Measurements from ENCODE around the gene ASB8. TPM values are rescaled to one million over a fixed set of nuclear protein-coding genes. Genes with fewer than 3 reads are reported as not detected.

The ASB8 gene
- total RNA-seq, 1 experiment from 2014 or later: 34.4 TPM

DNA sequence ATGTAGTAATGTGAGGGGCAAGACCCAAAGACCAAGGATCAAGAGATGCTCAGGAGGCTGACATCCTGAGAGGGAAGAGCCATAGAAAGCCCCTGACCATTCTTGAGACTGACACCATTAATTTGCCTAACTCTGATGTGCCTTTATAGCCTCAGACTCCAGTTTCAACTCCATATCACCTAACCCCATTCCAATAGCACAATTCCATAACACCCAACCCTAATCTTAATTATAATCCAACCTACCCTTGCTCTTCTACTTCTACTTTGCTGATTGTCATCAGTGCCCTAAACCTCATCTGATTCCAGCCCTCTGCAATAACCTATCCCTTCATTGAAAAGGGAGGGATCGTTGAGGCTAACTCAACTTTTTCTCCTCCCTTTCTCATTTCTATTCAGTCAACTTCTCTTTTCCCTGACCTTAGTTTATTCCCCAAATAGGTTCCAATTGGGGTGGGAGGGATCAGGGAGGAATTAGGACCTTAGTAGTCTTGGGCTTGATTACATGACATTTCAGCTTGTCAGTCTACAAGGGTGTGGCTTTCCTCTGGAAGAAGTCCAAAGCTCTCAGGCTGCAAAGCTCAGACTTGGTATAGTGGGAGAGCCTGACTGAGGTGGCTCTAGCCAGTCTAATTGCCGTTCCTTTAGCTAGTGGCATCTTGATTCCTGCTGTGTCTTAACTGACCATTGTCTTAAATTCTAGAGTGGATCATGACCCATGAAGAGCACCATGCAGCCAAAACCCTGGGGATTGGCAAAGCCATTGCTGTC, 35.1 kb downstream of the ASB8 start:
- Histone ChIP-seq H3K9me3 (ENCODE audit: low read length) (no peaks in the 10 kb centered on the region), H3F3A (ENCODE audit: low read length, unreplicated experiment) (no peaks in the 10 kb centered on the region), H3K4me3 (ENCODE audit: low read length) (no peak overlapping the region), H2AFZ (ENCODE audit: low read length) (no peak overlapping the region), H3K4me1 (ENCODE audit: insufficient read depth, low read length) (peaks cover 15% of the 10 kb centered on the region), H3K9ac (ENCODE audit: low read length) (no peak overlapping the region), H3K36me3 (ENCODE audit: low read depth, low read length) (peaks cover 10% of the 10 kb centered on the region; the same call in 1 of the 2 replicates), H3K4me2 (ENCODE audit: low read length) (no peak overlapping the region), H3K27ac (ENCODE audit: low read length) (no peak overlapping the region), H3K27me3 (ENCODE audit: low read length) (no peaks in the 10 kb centered on the region), H3K79me2 (ENCODE audit: low read length) (peaks cover 28% of the 10 kb centered on the region), H3K9me2 (replicated peaks; ENCODE audit: low read length) (no peaks in the 10 kb centered on the region), H4K20me1 (ENCODE audit: low read length) (no peaks in the 10 kb centered on the region)
- BruUV-seq (replicated peaks): no TSS peak
- TF ChIP-seq EZH2 (IDR thresholded peaks at IDR 0.05; ENCODE audit: low read length, unreplicated experiment) (no peak), EZH2phosphoT487 (IDR thresholded peaks at IDR 0.05; ENCODE audit: borderline replicate concordance, low read length) (no peak)
- TF ChIP-seq, protein P1, sequence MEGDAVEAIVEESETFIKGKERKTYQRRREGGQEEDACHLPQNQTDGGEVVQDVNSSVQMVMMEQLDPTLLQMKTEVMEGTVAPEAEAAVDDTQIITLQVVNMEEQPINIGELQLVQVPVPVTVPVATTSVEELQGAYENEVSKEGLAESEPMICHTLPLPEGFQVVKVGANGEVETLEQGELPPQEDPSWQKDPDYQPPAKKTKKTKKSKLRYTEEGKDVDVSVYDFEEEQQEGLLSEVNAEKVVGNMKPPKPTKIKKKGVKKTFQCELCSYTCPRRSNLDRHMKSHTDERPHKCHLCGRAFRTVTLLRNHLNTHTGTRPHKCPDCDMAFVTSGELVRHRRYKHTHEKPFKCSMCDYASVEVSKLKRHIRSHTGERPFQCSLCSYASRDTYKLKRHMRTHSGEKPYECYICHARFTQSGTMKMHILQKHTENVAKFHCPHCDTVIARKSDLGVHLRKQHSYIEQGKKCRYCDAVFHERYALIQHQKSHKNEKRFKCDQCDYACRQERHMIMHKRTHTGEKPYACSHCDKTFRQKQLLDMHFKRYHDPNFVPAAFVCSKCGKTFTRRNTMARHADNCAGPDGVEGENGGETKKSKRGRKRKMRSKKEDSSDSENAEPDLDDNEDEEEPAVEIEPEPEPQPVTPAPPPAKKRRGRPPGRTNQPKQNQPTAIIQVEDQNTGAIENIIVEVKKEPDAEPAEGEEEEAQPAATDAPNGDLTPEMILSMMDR (conservative IDR thresholded peaks at IDR 0.05; ENCODE audit: low read depth, low read length): no peak
- intact Hi-C loops (cut with micrococcal nuclease): no loop called here
- ChIA-PET POLR2A (ENCODE audit: unreplicated experiment) (no interaction called here), CTCF (no interaction called here)
- DNase-seq: peak; percentile 20
- ATAC-seq: no peak

DNA sequence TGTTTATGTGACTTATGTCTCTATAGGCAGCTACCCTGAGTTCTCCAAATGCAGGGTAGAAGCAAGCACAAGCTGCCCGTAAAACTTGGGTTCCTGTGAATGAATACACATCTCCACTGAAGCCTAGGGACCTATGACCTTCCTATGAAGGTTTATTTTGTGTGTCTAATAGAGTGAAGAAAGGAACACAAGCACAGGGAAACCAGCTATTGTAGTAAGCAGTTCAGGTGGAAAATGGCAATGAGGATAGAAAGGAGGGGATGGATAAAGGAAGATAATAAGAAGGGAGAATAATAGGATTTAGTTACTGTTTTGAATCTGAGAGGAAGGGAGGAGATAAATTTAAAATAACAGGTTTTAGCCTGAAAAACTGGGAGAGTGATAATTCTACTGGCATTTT, 35.8 kb downstream of the ASB8 start:
- BruUV-seq (replicated peaks): no TSS peak
- Histone ChIP-seq H3K79me2 (ENCODE audit: low read length) (peaks cover 28% of the 10 kb centered on the region), H3K27me3 (ENCODE audit: low read length) (no peaks in the 10 kb centered on the region), H3K4me1 (ENCODE audit: insufficient read depth, low read length) (peaks cover 15% of the 10 kb centered on the region), H3K27ac (ENCODE audit: low read length) (no peak overlapping the region), H3K9ac (ENCODE audit: low read length) (no peak overlapping the region), H3K4me2 (ENCODE audit: low read length) (0 out of 2 replicates have a peak overlapping the region, but pooled peaks have one; percentile 98), H2AFZ (ENCODE audit: low read length) (no peak overlapping the region), H3K4me3 (ENCODE audit: low read length) (no peak overlapping the region), H3K9me2 (replicated peaks; ENCODE audit: low read length) (no peaks in the 10 kb centered on the region), H4K20me1 (ENCODE audit: low read length) (no peaks in the 10 kb centered on the region), H3F3A (ENCODE audit: low read length, unreplicated experiment) (no peaks in the 10 kb centered on the region), H3K9me3 (ENCODE audit: low read length) (no peaks in the 10 kb centered on the region), H3K36me3 (ENCODE audit: low read depth, low read length) (peaks cover 10% of the 10 kb centered on the region; the same call in 1 of the 2 replicates)
- no peak for ATAC-seq
- POLR2A ChIA-PET (ENCODE audit: unreplicated experiment): no interaction called here
- TF ChIP-seq EZH2phosphoT487 (IDR thresholded peaks at IDR 0.05; ENCODE audit: borderline replicate concordance, low read length): no peak
- no peak for TF ChIP-seq EZH2 (IDR thresholded peaks at IDR 0.05; ENCODE audit: low read length, unreplicated experiment)
- TF ChIP-seq, protein P1 (conservative IDR thresholded peaks at IDR 0.05; ENCODE audit: low read depth, low read length): no peak
- CTCF ChIA-PET: no interaction called here
- intact Hi-C loops (cut with micrococcal nuclease): no loop called here
- no peak for DNase-seq

DNA sequence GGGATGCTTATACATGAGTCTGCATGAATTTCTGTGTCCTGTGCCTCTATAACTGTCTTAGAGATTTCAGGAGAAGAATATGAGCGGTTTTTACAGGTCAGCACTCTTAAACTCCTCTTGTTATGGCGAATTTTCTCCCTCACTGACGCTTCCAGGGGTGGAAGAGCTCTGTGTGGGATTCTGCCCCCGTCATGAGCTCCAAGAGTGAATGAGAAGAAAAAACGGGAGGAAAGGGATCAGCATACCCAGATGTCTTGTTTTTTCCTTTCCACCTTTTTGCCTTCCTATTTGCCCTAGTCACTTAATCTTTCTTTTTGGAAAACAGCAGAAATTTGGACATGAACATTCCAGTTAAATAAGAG, 37.5 kb downstream of the ASB8 start:
- Histone ChIP-seq H3K36me3 (ENCODE audit: low read depth, low read length) (peaks cover 5% of the 10 kb centered on the region; the same call in 1 of the 2 replicates), H3K9ac (ENCODE audit: low read length) (peak overlapping the region; percentile 80), H3K27ac (ENCODE audit: low read length) (no peak overlapping the region), H3K27me3 (ENCODE audit: low read length) (no peaks in the 10 kb centered on the region), H3K79me2 (ENCODE audit: low read length) (peaks cover 28% of the 10 kb centered on the region), H3K4me2 (ENCODE audit: low read length) (peak overlapping the region; percentile 98), H3K4me3 (ENCODE audit: low read length) (peak overlapping the region; percentile 87), H3K9me3 (ENCODE audit: low read length) (no peaks in the 10 kb centered on the region), H4K20me1 (ENCODE audit: low read length) (no peaks in the 10 kb centered on the region), H3K9me2 (replicated peaks; ENCODE audit: low read length) (no peaks in the 10 kb centered on the region), H3K4me1 (ENCODE audit: insufficient read depth, low read length) (peaks cover 15% of the 10 kb centered on the region), H2AFZ (ENCODE audit: low read length) (peak overlapping the region; percentile 83), H3F3A (ENCODE audit: low read length, unreplicated experiment) (no peaks in the 10 kb centered on the region)
- intact Hi-C loops (cut with micrococcal nuclease): loop anchor here (2.0 kb wide), 1 partner anchor 15 kb away; no protein-coding TSS in a partner anchor
- ATAC-seq (no peak; the same call in 1 of the 2 replicates), DNase-seq (no peak)
- BruUV-seq (replicated peaks): no TSS peak
- TF ChIP-seq, protein P1 (conservative IDR thresholded peaks at IDR 0.05; ENCODE audit: low read depth, low read length): no peak
- TF ChIP-seq EZH2 (IDR thresholded peaks at IDR 0.05; ENCODE audit: low read length, unreplicated experiment): no peak
- CTCF ChIA-PET: interaction anchor here (0.5 kb wide), 1 partner anchor 156 kb away, joined by 3 read pairs; the partner anchor contains the start of gene TMEM106C
- POLR2A ChIA-PET (ENCODE audit: unreplicated experiment): no interaction called here
